HepG2 (cell line): Measurements from ENCODE around the gene NACC2. TPM values are rescaled to one million over a fixed set of nuclear protein-coding genes. Genes with fewer than 3 reads are reported as not detected.
A peak's percentile ranks its signal among the peaks of the same experiment; 100 is the strongest.

Experiments used
- E2F2 ChIP-seq: sonication (generic); formaldehyde crosslinking; IDR thresholded peaks from 2 replicates; pipeline ENCODE4 v1.4.0; 2020; ENCODE audit warnings: missing genetic modification reagents, borderline replicate concordance
- HES4 ChIP-seq: sonication (generic); formaldehyde crosslinking; IDR thresholded peaks from 2 replicates; pipeline ENCODE4 v1.9.0; 2021; ENCODE audit warnings: mild to moderate bottlenecking, missing genetic modification reagents, borderline replicate concordance
- HMGA1 ChIP-seq: sonication (generic); formaldehyde crosslinking; conservative IDR thresholded peaks from 2 replicates; pipeline ENCODE4 v1.4.0; 2020; ENCODE audit warnings: missing genetic modification reagents
- HNF4G ChIP-seq, 2 experiments: sonication (generic) in 1 of 2; formaldehyde crosslinking in 1 of 2; IDR thresholded peaks; 2 replicates each; pipeline versions ENCODE4 v1.4.0 to v1.6.1; 2011 to 2020; ENCODE audit warnings: borderline replicate concordance in 2 of 2, low read depth in 2 of 2, mild to moderate bottlenecking in 2 of 2, low read length in 1 of 2, missing genetic modification reagents in 1 of 2, moderate library complexity in 1 of 2
- HNRNPUL1 ChIP-seq: fragments of 200-400 bp; formaldehyde crosslinking; IDR thresholded peaks from 2 replicates; pipeline ENCODE4 v1.6.1; 2017; ENCODE audit warnings: low read depth, mild to moderate bottlenecking, low read length, moderate library complexity
- JUN ChIP-seq: sonication (generic); formaldehyde crosslinking; IDR thresholded peaks from 2 replicates; pipeline ENCODE4 v1.4.0; 2020; ENCODE audit warnings: mild to moderate bottlenecking, missing genetic modification reagents
- MAFF ChIP-seq: IDR thresholded peaks from 2 replicates; pipeline ENCODE4 v1.6.1; 2011; ENCODE audit warnings: low read depth, low read length, improper control_type of control experiment
- MIER3 ChIP-seq: IDR thresholded peaks from 2 replicates; pipeline ENCODE4 v1.6.1; 2016; ENCODE audit warnings: missing compliant biosample characterization, borderline replicate concordance
- MLXIP ChIP-seq: sonication (generic); formaldehyde crosslinking; IDR thresholded peaks from 2 replicates; pipeline ENCODE4 v1.9.0; 2021; ENCODE audit warnings: missing genetic modification reagents, borderline replicate concordance
- MXD1 ChIP-seq: sonication (generic); formaldehyde crosslinking; IDR thresholded peaks from 2 replicates; pipeline ENCODE4 v1.4.0; 2020; ENCODE audit warnings: mild to moderate bottlenecking, missing genetic modification reagents
- NAIF1 ChIP-seq: sonication (generic); formaldehyde crosslinking; IDR thresholded peaks from 2 replicates; pipeline ENCODE4 v1.5.0; 2020; ENCODE audit warnings: mild to moderate bottlenecking, missing genetic modification reagents, borderline replicate concordance
- POGZ ChIP-seq: sonication (generic); formaldehyde crosslinking; IDR thresholded peaks from 2 replicates; pipeline ENCODE4 v1.4.0; 2020; ENCODE audit warnings: mild to moderate bottlenecking, missing genetic modification reagents
- RFXAP ChIP-seq: sonication (generic); formaldehyde crosslinking; IDR thresholded peaks from 2 replicates; pipeline ENCODE4 v1.4.0; 2020; ENCODE audit warnings: missing genetic modification reagents, borderline replicate concordance
- SKI ChIP-seq: fragments of 450-650 bp; IDR thresholded peaks from one replicate; pipeline ENCODE4 v1.6.1; 2018; ENCODE audit warnings: mild to moderate bottlenecking; ENCODE audit not compliant: partially characterized antibody
- SNAPC5 ChIP-seq: sonication (generic); formaldehyde crosslinking; IDR thresholded peaks from 2 replicates; pipeline ENCODE4 v1.8.1; 2023; ENCODE audit warnings: mild to moderate bottlenecking, missing genetic modification reagents, borderline replicate concordance
- ZBTB43 ChIP-seq: sonication (generic); formaldehyde crosslinking; conservative IDR thresholded peaks from 2 replicates; pipeline ENCODE4 v1.4.0; 2020; ENCODE audit warnings: missing genetic modification reagents
- ZNF329 ChIP-seq: sonication (generic); formaldehyde crosslinking; IDR thresholded peaks from 2 replicates; pipeline ENCODE4 v1.9.0; 2021; ENCODE audit warnings: low read depth, mild to moderate bottlenecking, missing genetic modification reagents
- ZNF512 ChIP-seq: sonication (generic); formaldehyde crosslinking; IDR thresholded peaks from 2 replicates; pipeline ENCODE4 v1.4.0; 2020; ENCODE audit warnings: mild to moderate bottlenecking, missing genetic modification reagents
- ZNF557 ChIP-seq: sonication (generic); formaldehyde crosslinking; IDR thresholded peaks from 2 replicates; pipeline ENCODE4 v1.4.0; 2020; ENCODE audit warnings: missing genetic modification reagents
- polyA plus RNA-seq, 8 experiments: library from polyadenylated mRNA; depleted of rRNA in 3 of 8; stranded (reverse) in 7 of 8; unstranded in 1 of 8; fragments of >200 nt; fragmentation: Illumina TruSeq in 4 of 8; extraction: Trizol in 4 of 8; gene quantifications; 2 replicates each; pipeline versions ENCODE4 v1.2.1 to v1.2.3, GENCODE V29; 2011 to 2016; ENCODE audit warnings: low read depth in 4 of 8, missing spikeins in 1 of 8, mixed read lengths in 1 of 8; ENCODE audit not compliant: insufficient read depth in 1 of 8
- total RNA-seq, 5 experiments: library from RNA; depleted of rRNA; stranded (reverse); fragments of >200 nt; fragmentation: Illumina TruSeq; extraction: Trizol; gene quantifications; 2 replicates each; pipeline ENCODE4 v1.2.3, GENCODE V29; 2016; ENCODE audit warnings: low read depth in 1 of 5

Gene NACC2
- total and polyA plus RNA-seq, 2 of the 13 experiments (the other 11 are each of a cell fraction or from before 2014, with no cell fraction given): 5.9 to 12.3 TPM

- TF ChIP-seq ZNF512: no peak
- no peak for TF ChIP-seq NAIF1
- TF ChIP-seq RFXAP (CRISPR knock-in tag): no peak; the same call in 1 of the 2 replicates
- TF ChIP-seq MLXIP (CRISPR knock-in tag): no peak
- TF ChIP-seq MXD1: no peak; the same call in 1 of the 2 replicates
- no peak for TF ChIP-seq JUN
- TF ChIP-seq HNRNPUL1: no peak
- no peak for TF ChIP-seq MIER3
- TF ChIP-seq HES4 (CRISPR knock-in tag): no peak
- TF ChIP-seq POGZ (CRISPR knock-in tag): no peak
- TF ChIP-seq ZNF329 (CRISPR knock-in tag): no peak
- TF ChIP-seq MAFF: no peak
- no peak for TF ChIP-seq HMGA1 (CRISPR knock-in tag)
- no peak for TF ChIP-seq SNAPC5
- 0 out of 2 replicates have a peak, but pooled peaks have one; percentile 57 for TF ChIP-seq E2F2 (CRISPR knock-in tag)
- TF ChIP-seq HNF4G (IDR thresholded peaks at IDR 0.05; ENCODE audit: borderline replicate concordance, low read depth, low read length): 0 out of 2 replicates have a peak, but pooled peaks have one; percentile 25
- no peak for TF ChIP-seq HNF4G (CRISPR knock-in tag; IDR thresholded peaks at IDR 0.05; ENCODE audit: borderline replicate concordance, low read depth)
- TF ChIP-seq ZNF557: no peak
- no peak for TF ChIP-seq SKI
- peak; percentile 67; the same call in 1 of the 2 replicates for TF ChIP-seq ZBTB43 (CRISPR knock-in tag)
Measured at GRCh38 chr9:136093995-136094881, 851 bp downstream of the NACC2 start (continued).
